HG03442 (cell line): ENCODE data around the gene CALM3.

Experiments
- ATAC-seq: cut with Tn5 transposase; IDR thresholded peaks from one replicate; pipeline ENCODE4 v1.9.1; 2021; ENCODE audit warnings: mild to moderate bottlenecking, moderate library complexity; ENCODE audit not compliant: unreplicated experiment

Gene CALM3

DNA sequence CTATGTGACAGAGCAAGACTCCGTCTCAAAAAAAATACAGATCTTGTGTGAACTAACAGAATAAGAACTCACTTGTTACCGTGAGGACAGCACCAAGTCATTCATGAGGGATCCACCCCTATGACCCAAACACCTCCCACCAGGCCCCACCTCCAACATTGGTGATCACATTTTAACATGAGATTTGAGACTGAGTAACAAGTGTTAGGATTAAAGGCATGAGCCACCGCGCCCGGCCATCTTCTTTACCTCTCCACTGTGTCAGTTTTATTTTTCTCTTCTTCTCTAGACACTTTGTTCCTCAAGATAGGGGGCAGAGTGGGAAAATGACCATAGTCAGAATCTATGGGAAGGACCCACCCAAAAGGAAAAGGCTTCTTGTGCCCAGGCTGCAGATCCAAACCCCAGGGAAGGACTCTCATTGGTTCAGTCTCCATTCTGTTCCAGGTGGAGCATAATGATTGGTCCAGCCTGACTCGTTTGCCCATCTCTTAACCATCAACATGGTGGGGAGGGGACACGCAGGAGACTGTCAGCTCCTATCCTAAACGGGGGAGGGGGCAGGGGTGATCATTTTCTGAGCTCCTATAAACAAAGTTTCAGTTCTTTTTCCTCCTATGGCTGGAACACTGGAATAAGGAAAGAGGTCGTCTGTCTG is 1.3 kb upstream of the CALM3 start:
- ATAC-seq = no peak

DNA sequence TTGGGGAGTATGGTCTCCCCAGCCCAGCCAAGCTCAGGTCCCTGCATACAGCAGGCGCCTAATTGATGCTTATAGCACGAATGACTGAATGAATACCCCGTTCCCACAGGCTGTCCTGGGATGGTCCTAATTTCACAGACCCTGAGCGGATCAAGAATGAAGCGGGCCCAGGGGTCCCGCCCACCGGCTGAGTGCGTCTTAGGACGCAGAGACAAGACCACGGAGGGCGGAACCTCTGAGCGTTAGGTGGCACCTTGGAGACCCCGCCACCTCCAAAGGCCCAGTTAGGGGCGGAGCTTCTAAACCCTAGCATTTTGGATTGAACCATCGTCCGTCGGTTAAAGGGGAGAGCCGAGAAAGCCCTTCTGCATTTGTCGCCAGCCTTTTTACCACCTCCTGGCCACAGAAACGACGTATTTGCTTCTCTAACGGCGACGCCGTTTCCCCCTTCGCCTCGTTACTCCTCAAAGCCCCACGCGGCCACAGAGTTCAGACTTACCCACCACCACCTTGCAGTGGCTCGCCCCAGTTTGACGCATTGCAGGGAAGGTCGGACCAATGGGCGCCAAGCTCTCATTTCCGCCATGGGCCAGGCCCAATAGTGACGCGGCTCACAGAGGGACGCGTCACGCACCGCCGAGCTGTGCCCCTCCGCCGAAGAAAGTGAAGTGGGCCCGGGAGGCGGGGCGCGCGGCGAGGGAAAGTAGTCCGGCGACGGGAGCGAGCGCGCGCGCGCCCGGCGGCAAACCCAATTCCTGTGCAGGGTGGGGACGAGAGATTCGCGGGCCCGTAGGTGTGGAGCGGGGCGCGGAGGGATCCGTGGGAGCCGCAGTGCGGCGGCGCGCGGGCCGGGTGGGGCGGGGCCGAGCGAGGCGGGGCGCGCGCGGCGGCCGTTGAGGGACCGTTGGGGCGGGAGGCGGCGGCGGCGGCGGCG is 479 bp upstream of the CALM3 start:
- peak; percentile 75 for ATAC-seq

DNA sequence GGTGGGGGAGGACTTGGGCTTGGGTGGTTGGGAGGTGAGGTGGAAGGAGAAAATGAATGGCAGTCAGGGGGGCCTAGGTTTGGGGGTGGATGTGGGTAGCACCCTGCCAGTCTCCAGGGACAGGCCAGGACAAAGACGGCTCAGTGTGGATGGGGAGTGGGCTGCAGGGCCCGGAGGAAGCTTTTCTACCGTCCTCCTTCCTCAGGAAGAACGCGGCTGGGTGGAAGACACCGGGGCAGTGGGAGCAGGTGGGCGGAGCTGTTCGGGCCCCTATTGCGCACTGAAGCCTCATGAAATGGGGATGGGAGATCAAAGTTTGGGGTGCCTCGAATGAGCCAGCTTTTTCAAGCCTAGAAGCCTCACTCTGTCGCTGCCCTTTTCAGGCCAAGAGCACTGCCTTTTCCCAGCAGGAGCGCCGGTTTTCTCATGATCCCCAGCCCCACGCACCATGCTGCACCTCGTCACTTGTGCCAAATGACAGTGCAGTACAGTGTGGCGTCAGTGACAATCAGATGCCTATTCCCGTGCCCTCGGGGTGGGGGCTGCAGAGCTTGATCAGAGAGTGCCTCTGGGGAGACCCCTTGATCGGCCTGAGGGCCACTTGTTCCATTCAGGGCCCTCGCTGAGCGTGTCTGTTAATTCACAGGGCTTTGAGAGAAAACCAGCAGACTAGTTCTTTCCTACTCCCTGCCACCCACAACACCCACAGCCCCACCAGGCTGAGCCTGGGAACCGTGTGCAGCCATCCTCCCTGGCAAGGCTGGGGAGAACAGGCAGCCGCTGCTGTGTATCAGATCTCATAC is 1.5 kb downstream of the CALM3 start:
- ATAC-seq = no peak

DNA sequence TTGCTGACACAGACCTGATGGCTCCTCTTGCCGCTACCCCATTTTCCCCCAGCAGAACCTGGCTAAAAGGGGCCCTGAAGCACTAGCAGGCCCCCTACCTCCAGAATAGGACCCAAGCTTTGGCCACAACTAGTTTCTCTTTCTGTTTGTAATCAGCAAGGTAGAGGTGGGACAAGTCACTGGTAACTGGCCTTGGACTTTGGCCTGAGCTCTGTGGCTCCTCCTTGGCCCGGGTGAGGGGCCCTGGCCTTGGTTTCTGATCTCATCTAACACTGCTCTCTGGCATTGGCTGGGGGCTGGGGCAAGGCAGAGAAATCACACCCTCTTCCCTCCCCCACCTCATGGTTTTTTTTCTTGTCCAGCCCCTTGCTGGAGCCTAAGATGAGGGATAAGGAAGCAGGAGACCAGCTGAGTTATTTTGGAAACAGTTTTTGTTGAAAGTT is 2.1 kb downstream of the CALM3 start:
- ATAC-seq = no peak

GRCh38 chr19:46603752-46604231 is 2.7 kb downstream of the CALM3 start:
- no peak for ATAC-seq

DNA sequence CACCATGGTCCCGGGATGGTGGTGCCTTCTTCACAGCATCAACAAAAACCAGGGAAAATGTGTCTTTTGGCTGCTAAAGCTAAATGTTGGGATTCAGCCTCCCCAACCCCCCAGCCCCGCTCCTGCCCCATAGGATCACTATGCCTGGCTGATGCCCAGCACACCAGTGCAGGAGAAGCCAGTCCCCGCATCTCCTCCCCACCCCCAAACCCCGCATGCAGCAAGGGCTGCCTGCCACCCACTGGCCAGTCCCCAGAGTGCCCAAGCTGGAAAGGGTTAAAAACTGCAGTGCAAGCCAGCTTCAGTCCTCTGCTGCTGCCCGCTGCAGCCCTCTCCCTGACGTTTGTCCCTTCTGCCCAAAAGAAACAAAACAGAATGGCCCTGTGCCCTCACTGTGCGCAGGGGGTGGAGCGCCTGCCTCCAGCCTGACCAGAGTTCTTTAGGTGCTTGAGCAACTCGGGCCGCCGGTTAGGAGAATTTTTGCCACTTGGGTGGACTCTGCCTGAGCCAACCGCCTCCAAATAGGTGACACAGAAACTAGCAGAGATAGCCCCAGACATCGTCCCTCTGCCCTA is 3.7 kb downstream of the CALM3 start:
- no peak for ATAC-seq

- no peak for ATAC-seq
These were observed 4.3 kb downstream of the CALM3 start for GRCh38 chr19:46605356-46605821.

GRCh38 chr19:46606019-46606418 is 4.9 kb downstream of the CALM3 start:
- no peak for ATAC-seq

GRCh38 chr19:46606681-46607447 is 5.7 kb downstream of the CALM3 start:
- ATAC-seq = no peak

GRCh38 chr19:46607448-46607841 is 6.3 kb downstream of the CALM3 start:
- no peak for ATAC-seq

DNA sequence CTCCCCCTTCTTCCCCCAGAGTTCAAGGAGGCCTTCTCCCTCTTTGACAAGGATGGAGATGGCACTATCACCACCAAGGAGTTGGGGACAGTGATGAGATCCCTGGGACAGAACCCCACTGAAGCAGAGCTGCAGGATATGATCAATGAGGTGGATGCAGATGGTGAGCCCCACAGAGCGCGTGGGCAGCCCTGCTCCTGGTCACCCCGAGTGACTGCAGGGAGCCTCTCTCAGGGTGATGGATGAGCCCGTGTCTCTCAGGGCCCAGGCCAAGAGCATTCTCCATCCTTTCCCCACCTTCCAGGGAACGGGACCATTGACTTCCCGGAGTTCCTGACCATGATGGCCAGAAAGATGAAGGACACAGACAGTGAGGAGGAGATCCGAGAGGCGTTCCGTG is 7.0 kb downstream of the CALM3 start:
- ATAC-seq = no peak

DNA sequence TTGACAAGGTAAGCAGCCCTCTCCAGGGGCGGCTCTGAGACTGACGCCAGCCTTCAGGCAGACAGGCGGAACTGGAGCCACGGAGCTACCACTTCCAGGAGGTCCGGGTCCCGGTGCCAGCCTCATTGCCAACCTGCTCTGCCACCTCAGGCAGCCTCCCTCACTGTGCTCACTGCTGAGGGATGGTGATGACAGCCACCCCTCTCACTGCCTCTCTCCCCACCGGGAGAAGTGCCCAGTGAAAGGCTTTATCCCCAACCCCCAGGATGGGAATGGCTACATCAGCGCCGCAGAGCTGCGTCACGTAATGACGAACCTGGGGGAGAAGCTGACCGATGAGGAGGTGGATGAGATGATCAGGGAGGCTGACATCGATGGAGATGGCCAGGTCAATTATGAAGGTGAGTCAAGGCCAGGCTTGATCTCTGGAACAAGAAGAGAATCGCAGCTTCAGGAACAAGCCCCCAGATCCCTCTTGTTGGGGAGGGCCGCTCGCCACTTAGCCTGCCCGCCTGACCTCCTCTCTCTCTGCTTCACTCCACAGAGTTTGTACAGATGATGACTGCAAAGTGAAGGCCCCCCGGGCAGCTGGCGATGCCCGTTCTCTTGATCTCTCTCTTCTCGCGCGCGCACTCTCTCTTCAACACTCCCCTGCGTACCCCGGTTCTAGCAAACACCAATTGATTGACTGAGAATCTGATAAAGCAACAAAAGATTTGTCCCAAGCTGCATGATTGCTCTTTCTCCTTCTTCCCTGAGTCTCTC is 7.6 kb downstream of the CALM3 start:
- ATAC-seq = no peak

- ATAC-seq = no peak
These were observed 8.6 kb downstream of the CALM3 start for GRCh38 chr19:46609511-46610412.

GRCh38 chr19:46610413-46610775 is 9.3 kb downstream of the CALM3 start:
- ATAC-seq = no peak

DNA sequence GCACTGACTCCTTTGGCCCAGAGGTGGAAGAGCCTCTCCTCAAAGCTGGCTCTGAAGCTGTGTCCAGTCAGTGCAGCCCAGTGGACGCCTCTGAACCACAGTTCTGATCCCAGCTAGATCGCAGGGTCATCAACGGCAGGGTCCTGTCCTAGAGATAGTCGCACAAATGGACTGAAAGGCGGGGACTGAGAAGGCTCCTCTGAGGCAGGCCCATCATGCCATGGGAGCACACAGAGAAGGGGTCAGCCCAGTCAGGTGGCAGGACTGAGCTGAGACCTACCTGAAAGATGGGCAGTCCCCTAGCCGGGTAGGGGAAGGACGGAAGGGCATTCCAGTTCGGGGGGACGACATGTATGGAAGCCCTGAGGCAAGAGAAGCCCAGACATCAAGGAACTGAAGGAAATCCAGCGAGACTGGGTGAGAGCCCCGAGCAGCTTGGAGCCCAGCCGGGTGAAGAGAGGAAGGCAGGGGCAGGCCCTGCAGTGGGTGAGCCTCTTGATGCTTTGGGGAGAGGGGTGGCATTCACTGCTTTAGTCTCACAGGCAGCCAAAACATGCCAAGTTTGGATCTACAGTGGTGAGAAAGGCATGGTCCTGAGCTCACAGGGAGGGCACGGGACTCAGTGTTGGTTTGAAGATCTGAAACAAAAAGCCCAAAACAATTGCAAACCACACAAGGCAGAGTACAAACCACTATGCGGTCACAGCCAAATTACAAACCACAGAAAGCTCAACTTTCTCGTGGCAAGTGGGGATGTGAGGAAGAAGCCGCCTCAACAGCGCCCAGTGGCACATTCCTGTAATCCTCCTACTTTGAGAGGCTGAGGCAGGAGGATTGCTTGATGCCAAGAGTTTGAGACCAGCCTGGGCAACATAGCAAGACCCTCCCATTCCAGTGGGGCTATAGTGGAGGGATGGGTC is 10.0 kb downstream of the CALM3 start:
- no peak for ATAC-seq

- ATAC-seq = no peak
These were observed 10.6 kb downstream of the CALM3 start for GRCh38 chr19:46611776-46612175.

GRCh38 chr19:46613525-46613924 is 12.4 kb downstream of the CALM3 start:
- ATAC-seq = no peak
